A172 (cell line): ENCODE results near the gene CCDC148. TPM values are rescaled to one million over a fixed set of nuclear protein-coding genes. Genes with fewer than 3 reads are reported as not detected.

ENCODE experiments used
- DNase-seq: peaks from one replicate; pipeline ENCODE4 v3.0.0-alpha.2; 2015; ENCODE audit warnings: low spot score
- total RNA-seq: library from RNA; depleted of rRNA; stranded (reverse); fragments of >200 nt; shearing (Covaris generic); gene quantifications from 2 replicates; pipeline ENCODE4 v1.2.3, GENCODE V29; 2014

The CCDC148 gene
- total RNA-seq, 1 experiment from 2014 or later: 0.90 TPM

DNA sequence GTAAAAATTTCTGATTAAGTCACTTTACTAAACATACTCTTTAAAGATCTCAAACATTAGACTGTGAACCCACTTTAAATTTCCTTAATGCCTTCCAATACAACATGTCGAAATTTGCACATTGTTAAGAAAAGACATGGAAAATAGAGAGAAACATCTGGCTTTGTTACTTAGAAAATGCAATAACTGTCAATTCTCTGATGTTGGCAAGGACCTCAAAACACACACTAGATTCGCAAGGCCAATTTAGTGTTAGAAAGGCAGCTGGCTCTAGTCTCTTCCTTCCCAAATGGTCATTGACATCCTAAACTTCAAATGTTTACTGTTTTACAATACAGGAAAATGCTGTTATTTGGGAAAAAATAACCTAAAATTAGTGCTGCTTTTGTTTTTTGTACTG, 244.3 kb downstream of the CCDC148 start:
- no peak for DNase-seq

DNA sequence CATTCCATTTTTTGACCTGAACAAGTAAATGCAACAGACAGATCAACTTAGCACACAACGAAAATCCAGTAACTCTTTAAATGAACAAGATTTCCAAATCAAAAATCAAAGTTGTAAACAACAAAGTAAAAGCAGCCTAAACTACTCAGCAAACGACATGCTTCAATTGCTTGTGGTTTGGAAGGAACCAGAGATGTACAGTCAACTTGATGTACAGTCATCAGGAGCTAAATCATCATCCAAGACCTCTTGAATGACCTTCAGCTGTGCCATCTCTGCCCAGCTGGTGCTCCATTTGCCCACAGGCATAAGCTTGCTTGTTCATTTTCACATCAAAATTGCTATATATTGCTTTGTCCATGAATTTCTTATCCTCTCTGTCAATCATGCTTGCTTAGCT, 245.1 kb downstream of the CCDC148 start:
- DNase-seq: peak; percentile 16

DNA sequence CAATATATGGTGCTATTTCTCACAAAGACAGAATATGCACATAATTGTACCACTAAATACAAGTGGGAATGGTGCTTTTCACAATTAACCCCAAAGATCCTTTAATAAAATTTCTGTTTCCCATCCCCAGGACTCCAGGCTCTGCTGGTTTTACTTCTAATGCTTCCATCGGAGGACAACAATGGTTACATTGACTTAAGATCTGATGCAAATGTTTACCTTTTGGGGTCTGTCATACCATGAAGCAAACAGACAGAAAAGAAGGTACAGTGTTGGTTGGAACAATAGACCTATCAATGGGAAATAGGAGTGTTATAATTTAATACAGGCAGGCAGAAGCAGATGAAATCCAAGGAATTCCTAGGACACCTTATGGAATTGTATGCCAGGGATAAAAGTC, 249.2 kb downstream of the CCDC148 start:
- DNase-seq: no peak

DNA sequence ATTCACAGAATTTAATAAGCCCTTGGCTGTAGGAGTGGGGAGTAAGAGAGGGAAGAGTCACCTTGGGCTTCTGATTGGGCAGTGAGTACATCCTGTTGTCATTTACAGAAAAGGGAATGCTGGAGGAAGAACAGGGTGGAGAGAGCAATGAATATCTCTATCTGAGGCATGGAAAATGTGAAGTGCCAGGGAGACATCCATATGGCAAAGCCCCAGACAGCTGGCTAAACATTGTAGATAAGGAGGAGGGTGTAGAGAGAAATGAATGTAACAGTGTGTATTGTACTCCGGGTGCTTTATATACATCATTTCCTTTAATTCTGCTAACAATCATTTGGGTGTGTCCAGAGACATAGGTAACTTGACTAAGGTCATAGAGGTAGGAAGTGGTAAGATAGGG, 251.3 kb downstream of the CCDC148 start:
- no peak for DNase-seq

DNA sequence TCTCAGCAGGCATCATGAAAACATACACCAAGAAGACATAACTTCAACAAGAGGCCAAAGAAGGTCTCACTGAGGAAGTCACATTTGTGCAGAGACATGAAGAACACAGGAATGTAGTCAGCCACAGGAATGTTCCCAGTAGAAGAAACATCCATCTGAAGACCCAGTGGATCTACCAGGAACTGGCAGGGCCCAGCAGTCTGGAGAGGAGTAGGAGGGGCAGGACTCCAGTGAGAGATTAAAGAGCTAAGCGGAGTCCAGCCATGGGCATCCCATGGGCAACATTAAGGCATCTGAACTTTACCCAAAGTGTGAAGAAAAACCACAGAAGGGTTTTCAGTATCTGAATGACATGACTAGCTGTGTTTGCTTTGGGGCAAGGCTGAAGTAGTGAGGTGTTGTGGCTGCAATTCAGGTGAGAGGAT, 251.8 kb downstream of the CCDC148 start:
- no peak for DNase-seq

DNA sequence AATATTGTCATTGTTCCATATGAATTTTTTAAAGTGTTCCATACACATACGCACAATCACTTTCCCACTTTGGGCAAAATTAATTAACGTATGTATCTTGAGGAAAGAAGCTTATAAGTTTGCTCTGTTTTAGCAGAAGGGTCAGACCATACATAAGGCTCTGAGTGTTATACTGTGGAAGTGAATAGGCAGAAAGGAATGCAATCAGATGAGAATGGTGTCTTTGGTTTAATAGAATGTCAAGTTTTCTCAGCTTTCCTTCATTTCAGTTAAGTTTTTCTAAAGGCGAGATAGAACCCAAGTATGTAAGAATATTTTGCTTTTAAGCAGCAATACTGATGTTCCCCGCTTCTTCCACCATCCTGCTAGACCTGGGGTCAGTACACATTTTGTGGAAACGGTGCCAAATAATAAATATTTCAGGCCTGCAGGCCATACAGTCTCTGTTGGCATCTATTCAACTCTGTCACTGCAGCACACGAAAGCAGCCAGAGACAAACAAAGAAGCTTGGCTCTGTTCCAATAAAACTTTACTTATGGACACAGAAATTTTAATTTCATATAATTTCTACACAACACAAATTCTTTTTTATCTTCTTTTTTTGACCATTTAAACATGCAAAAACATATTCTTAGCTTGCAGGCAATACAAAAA, 254.3 kb downstream of the CCDC148 start:
- peak; percentile 44 for DNase-seq

DNA sequence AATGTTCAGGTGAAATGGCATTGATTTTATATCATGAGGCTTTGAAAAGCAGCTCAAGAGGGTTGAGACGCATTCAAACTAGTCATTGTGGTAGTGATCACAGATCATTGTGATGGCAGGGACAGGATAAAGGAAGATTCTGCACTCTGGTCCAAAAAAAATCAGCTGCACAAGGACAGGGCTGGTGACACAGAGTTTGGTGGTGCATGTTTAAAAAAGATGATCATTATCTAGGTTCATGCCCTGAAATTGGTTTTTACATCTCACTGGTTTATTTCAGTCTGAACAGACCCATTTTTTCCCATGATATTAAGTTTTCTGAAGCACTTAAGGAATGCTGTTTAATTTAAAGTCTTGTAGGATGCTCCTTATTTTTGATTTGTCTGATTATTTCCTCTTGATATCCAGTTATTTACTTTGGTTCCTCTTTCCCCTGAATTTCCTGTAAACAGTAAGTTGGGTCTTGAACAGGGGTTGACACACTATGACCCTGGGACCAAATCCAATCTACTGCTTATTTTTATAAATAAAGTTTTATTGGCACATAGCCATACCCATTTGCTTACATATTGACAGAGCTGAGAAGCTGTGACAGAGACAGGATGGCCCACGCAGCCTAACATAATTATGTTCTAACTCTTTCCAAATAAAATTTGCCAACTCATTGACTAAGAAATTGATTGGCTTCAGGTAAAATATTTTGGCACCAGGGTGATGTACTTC, 256.5 kb downstream of the CCDC148 start:
- DNase-seq: no peak

DNA sequence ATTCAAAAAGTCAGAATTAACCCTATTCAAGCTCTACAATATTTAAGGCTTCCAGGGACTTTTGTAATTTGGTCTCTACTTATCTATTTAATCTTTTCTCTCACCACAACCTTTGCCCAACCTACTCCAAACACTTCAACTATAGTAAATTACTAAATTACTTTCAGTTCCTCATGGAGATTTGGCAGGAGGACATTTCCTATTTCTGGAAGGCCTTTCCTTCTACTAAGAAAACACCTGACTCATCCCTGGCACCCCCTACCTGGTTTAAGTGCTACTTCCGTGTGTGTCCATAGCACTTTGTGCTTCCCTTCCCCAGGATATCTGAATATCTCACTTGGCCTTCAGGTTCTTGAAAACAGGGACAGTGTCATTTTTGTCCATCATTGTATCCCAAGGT, 258.6 kb downstream of the CCDC148 start:
- DNase-seq: no peak

DNA sequence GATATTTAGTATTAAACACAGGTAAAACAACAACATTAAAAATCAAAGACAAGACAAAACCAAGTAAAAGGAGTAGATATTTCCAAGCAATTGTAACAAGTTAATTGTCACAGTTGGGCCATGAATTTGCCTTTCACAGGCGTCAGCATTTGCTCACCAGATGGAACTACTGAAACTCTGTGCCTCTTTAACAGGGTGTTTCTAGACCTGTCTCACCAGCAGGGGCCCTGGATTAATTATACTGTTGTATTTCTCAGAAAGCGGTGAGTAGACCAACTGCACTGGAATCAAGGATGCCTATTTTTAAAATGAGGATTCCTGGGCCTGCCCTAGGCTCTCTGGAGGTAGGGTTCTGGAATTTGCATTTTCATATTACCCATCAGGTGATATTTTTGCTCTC, 262.3 kb downstream of the CCDC148 start:
- no peak for DNase-seq

DNA sequence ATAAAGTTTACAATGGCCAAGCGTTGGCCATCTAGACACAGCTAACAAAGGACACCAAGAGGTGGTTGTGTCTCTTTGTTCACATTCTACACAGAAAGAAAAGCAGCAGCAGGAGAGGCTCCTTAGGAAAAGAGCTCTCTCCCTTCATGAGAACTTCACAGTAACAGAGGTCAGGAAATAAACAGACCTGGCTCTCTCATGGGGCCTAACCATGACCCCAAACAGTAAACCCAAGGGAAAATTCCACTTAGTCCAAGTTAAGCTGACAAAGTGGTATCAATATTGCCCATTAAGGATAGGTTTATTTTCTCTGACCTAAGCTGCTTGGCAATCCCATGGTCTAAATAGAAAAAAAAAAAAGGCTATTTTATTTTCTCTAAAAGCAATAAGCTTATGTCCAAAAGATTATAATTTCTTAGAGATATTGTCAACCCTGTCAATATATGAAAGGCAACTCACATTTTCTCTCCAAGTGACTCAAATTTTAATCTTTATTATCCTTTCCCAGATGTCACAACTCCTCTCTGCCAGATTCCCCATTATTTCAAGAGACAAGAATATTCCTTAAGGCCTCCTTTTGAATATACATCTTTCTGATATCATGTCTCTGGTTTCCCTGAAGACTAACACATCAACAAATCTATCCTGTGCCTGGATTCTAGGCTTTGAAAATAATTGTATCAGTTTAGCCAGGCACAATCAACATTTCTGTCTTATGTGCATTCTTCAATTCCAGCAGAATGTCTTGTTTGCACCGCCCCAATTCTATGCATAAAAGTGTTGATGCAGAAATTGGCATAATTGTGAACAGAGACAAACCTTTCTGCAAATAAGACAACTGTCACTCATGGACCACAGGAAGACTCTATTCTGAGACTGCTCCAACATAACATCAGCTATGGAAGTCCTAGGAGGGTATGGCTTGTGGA, 263.8 kb downstream of the CCDC148 start:
- no peak for DNase-seq

DNA sequence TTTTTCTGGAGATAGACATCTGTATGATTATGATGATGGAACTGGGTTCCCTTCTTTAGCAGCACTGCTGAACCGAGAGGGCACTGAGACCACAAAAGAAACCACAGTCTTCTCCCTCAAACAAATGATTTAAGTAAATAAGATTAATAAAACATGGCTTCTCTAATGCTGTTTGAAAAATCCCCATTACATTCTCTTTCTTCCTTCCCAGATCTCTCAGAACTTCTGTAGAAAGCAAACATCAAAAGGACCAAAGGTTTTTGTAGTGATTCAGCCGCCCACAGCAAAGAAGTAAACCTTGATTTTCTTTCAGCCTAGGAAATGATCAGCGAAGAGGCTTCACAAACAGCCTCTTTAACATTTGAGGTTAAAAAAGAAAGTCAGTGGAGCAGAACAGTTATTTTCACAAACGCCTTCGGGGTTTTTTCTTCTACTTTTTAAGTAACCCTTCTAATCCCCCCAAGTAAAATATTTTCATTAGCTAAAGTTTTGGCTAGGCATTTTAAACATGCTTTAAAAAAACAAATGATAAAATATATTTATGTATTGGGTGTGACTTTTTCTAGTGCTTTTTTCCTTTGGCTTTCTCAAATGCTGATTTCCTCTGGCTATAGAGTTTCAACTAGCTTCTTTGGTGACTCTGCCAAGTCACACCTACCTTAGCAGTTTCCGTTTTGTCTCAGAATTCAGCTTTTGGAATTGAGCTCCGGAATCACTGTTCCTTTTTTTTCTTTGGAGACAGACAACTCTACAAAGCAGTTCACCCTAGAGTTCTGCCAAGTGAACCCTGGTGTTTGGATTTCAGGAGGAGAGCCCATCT, 265.3 kb downstream of the CCDC148 start:
- no peak for DNase-seq

DNA sequence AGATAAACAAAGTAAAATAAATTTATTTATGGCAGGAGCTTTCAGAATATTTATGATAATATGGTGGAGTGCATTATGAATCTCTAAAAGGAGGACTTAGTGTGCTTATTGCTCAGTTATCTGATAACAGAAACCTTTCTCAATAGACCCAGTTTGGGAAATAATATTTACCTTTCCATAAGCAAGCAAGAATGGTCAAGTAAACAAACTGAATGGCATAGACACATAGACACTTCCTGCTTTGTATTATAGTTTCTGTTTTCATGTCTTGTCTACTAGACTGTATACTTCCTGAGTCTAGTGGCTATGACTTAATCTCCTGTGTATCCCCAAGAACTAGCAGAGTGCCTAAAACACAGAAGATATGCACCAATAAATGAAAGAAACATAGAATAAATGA, 267.0 kb downstream of the CCDC148 start:
- DNase-seq: no peak

DNA sequence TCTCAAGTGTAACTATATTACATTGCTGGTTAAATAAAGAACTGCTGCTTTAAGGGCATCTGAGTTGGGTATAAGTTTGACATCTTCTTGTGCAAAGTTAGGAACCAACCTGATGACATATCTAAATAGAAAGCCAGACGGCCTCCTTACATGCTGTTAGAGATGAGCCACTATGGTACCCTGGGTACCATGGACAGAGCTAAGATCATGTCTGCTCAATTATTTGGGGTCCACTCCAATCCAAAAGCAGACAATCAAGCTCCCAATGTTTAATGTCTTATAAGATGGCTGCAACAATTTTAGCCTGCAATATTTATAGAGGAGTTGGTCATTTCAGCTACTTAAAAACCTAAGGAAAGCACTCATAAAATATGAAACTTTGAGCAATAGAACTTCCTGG, 268.6 kb downstream of the CCDC148 start:
- no peak for DNase-seq

DNA sequence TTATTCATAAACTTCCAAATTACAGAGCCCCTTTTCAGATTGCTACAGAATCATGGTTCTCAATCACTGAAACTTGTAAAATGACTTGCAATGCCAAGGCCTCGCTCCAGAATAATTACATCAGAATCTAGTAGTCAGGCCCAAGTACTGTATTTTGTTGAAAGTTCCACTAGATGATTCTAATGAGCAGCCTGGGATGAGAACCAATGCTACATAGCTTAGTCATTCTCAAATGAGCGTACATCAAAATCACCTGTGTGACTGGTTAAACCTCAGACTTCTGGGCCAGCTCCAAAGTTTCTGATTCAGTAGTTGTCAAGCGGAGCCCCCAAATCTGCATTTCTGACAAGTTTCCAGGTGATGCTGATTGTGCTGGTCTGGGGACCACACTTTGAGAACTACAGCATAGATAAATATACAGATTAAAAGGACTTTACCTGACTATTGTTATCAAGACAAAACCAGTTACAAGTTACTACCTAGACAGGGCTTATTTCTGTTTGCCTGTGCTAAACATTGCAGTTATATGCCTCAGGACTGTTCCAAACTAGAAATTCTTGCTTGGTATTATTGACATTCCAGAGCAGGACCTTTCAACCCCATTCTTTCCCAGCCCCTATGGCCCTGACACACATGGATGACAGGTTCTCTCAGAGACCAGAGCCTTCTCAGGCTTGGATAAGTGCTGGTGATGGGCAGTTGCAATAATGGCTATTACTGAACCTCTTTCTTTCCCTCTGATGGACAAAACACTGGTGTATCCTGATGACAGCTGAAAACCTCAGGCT, 271.8 kb downstream of the CCDC148 start:
- DNase-seq: no peak

DNA sequence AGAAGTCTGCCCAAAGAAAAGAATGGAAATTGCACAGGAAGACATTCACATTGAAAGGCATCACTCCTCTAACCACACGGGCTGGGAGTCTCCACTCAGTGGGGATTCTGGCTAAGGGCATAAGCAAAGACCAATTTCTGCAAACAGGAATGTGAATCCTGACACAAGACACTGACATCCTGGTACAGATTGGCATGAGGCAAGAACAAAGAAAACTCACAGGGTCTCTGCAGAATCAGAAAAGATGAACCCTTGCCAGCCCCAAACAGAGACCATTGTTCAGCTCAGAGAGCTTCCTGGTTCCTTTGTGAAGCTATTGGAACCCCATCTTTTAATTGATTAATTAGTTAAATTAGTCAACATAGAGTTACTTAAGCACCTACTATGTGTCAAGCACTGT, 272.6 kb downstream of the CCDC148 start:
- no peak for DNase-seq

DNA sequence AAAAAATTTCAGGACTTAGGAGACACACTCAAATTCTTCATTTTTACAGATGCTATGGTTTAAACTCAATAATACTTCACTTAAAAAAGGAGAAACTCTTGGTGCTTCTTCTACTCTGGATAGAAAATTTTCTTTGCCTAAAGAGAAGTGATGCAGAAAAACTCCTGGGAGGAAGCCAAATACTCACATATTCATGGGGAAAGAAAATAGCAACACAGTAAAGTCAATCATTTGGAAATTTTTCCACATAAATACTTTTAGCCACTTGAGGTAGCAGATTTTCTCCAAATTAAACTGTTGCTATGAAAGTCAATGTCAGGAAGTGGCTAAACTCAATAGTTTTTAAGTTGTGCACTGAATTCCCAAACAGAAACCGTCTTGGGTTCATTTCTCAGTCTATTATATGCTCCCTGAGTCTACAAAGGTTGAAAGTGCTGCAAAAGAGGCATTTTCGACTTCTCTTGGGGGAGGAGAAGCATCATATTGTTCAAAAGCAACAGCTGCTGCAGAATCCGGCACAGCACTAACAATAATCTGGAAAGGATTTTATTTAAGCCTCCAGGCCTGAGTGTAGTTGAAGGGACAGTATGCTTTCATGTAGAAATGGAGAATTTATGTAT, 273.8 kb downstream of the CCDC148 start:
- no peak for DNase-seq

DNA sequence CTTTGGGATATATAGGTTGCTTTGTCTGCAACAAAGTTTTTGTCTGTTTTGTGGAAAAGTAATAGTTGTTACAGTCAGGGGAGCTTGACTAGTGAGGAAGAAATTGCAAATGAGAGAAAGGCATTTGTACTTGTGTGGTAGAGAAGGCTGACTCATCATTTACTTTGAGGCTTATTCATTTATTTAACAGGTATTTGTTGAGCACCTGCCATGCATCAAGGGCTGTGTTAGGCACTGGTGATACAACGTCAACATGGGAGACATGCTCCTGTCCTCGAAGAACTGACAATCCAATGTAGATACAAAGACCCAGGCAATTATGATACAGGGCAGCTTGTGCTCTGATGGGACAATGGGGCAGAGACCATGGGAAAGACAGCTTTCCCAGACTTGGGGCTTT, 275.4 kb downstream of the CCDC148 start:
- DNase-seq: no peak

DNA sequence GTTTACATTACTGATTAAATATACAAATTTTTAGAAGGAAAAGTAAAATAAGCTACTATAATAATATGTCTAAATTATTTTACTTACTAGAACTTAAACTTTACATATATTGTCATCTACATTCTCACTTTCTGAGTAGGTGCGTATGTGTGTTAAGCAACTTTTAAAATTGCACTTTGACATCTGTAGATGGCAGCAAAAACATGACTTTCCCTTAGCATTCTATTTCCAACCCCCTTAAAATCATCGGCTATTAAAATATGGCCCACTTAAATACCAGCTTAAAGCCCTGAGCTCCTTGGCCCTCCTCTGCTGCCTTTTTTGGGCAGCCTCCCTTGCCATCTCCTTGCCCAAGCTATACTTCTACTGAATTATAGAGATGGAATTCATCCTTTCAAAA, 276.9 kb downstream of the CCDC148 start:
- peak; percentile 23 for DNase-seq

DNA sequence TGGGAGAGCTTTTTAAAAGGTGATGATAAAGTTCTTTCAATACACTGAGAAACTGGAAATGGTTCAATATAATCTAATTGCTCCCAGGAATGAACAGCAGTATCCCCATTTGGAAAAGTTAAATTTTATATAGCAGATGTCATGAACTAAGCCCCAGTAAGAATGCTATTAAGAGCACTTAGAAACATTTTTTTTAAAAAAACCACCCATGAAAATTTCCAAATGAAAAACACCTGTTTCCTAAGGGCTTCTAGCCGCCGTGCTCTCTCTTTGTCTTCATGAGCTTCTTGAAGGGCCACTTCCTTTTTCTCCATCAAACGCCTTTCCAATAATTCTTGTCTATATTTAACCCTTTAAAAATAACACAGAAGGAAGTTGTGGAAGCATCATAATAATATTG, 277.9 kb downstream of the CCDC148 start:
- no peak for DNase-seq

DNA sequence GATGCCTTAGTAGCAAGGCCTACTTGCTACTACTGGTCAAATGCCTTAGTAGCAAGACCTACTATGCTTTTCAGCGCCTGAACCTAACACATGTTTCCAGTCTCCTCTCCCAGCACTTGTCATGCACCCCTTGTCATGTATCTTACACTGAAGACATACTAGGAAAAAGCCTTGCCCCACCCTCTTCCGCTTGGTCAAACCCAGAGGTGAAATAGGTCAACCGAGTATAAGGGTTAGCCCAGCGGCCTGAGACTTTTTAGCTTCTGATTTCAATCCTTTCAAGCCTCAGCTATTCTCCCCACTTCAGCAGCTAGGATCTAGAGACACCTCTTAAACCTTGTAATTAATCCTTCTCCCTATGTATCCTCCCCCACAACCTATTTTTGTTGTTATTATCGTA, 281.6 kb downstream of the CCDC148 start:
- no peak for DNase-seq
